GM19023 (cell line): ENCODE results near the gene CCDC85C.

Experiments used
- ATAC-seq: cut with Tn5 transposase; IDR thresholded peaks from one replicate; pipeline ENCODE4 v1.9.1; 2021; ENCODE audit warnings: mild to moderate bottlenecking, moderate library complexity; ENCODE audit not compliant: unreplicated experiment

Gene CCDC85C

DNA sequence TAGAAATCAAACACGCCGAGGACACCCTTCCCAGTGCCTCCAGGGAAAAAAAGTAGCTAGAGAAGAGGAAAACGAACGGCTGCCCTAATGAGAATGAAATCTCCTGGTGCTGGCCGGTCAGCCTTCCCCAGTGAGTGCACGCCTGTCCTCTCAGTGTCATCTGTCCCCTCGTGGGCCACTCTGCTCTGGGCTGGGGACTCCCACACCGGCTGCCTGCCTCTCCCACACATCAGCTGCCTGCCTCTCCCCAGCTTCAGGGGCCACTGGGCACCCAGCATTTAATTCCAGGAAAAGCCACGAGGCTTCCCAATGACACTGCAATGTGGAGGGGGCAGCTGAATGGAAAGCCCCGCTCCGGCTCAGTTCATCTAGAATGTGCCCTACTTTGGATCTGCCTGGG lies 59.0 kb downstream of the CCDC85C start:
- ATAC-seq: no peak

- ATAC-seq: no peak
These were observed 60.0 kb downstream of the CCDC85C start for GRCh38 chr14:99543985-99544384.

DNA sequence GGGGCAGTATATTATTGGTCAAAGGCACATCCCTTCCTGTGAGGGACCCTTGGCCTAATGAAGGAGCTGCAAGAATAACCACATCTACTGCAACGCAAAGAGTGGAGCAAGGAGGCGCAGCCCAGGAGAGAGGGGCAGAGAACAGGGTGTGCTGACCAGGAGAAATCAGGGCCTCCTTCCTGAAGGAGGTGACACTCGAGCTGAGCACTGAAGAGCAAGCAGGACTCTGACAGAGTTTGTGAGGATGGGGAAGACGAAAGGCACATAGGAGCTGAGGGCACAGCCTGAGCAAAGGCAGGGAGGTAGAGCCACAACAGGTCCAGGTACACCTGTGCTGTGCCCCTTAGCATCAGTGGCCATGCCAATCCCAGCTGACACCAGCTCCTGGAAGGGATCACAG lies 60.6 kb downstream of the CCDC85C start:
- no peak for ATAC-seq

GRCh38 chr14:99542566-99542965 lies 61.4 kb downstream of the CCDC85C start:
- no peak for ATAC-seq

GRCh38 chr14:99541677-99542470 lies 62.1 kb downstream of the CCDC85C start:
- no peak for ATAC-seq

- ATAC-seq: no peak
These were observed 62.8 kb downstream of the CCDC85C start for GRCh38 chr14:99541211-99541610.

GRCh38 chr14:99540196-99541032 lies 63.6 kb downstream of the CCDC85C start:
- ATAC-seq: no peak

GRCh38 chr14:99539491-99539890 lies 64.5 kb downstream of the CCDC85C start:
- no peak for ATAC-seq

GRCh38 chr14:99538733-99539132 lies 65.3 kb downstream of the CCDC85C start:
- no peak for ATAC-seq

GRCh38 chr14:99538275-99538674 lies 65.7 kb downstream of the CCDC85C start:
- no peak for ATAC-seq

DNA sequence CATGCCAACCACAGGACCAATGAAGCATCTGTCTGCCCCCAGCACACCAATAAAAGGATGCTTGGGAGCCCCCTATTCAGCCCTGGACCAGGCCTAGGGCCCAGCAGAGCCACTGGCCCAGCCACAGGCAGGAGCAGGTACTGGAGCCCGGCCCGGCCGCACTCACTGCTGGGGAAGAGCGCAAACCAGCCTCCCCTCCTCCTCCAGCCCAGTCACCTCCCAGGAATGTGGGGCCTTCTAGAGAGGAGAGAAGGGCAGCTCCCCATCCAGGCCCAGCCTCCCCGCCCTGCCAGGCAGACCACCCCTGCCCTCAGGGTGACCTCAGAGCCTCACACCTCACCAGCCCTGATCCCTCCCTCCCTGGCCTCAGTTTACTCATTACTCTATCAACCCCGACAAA lies 66.6 kb downstream of the CCDC85C start:
- ATAC-seq: no peak

- no peak for ATAC-seq
These were observed 67.9 kb downstream of the CCDC85C start for GRCh38 chr14:99535908-99536778.

DNA sequence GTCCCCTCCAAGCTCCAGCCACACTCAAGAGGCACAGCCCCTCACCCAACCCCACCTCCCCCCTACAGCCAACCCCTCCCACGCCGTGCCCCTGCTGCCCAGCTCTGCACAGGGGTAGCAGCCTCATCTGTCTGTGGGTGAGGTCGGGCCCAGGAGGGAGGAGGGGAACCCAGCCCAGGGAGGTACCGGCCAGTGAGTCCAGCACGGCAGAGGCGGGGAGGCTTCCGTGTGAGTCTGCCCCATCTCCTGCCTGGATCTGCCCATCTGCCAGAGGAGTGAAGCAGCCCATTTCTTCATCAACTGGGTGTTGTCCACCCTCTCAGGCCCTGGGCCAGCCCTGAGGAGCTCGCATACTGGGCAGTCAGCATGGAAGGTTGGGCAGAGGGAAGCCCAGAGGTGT lies 68.6 kb downstream of the CCDC85C start:
- no peak for ATAC-seq

GRCh38 chr14:99534863-99535262 lies 69.1 kb downstream of the CCDC85C start:
- ATAC-seq: no peak

GRCh38 chr14:99534333-99534732 lies 69.7 kb downstream of the CCDC85C start:
- ATAC-seq: no peak

DNA sequence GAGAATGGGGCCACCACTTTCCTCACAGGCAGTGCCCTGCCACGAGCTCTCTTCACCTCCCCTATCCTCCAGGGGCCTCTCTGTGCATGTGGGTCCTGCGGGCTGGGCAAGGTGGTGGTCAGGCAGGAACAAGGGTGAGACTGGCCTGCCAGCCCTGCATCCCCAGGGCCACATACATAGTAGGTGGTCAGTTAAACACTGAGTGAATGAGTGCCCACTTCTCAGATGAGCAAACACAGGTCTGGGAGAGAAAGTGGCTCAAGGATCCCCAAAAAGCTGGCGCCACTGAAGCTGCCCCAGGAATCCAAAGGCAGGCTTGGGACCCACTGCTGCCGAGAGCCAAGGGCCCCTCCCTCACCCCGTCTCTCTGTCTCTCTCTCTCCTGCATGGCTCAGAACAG lies 71.7 kb downstream of the CCDC85C start:
- no peak for ATAC-seq

GRCh38 chr14:99531251-99532096 lies 72.5 kb downstream of the CCDC85C start:
- no peak for ATAC-seq

DNA sequence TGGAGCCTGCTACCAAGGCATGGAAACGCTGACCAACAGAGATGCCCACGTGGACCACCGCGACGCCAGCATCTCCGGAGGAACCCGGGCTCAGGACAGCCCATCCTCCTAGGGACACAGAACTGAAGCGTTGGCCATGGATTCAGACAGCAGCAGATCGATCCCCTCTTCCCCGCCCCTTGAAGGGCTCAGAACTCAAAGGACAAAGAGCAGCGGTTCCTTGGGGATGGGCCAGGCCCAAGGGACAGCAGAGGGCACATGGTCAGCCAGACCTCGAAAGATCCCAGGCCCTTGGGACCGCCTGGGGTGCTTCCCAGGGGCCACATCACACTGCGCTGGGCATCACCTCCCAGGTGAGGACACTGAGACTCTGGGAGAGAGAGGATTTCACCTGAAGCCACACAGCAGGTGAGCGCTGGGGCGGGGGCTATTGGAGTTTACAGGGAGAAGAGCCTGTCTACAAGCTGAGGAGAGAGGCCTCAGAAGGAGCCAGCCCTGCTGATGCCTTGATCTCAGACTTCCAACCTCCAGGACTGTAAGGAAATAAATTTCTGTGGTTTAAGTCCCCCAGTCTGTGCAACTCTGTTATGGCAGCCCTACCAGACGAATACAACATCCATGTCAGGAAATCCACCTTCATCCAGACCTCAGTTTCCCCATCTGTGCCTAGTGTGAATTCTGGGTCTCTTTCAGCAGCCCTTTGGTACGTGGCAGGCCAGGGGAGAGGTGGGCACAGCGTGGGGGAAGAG lies 73.4 kb downstream of the CCDC85C start:
- ATAC-seq: no peak

DNA sequence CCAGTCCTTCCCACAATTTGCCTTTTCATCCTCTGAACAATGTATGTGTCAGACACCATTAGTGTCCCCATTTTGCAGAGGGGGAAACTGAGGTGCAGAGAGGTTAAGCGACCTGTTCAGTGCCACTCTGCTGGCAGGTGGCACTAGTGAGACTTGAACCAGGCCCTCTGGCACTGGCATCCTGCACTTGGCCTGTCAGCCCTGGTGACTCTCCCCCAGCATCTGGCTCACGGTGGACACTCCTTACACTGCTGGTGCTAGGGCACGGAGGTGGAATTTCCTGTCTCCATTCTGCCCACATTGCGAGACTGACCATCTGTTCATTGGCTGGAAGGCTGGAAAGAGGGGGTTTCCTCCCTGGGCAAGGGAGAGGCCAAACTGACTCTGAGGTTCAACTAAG lies 74.1 kb downstream of the CCDC85C start:
- no peak for ATAC-seq
